Measurements from ENCODE around the gene HPN. TPM values are rescaled to one million over a fixed set of nuclear protein-coding genes. Genes with fewer than 3 reads are reported as not detected.

Gene HPN
- total and polyA plus RNA-seq, 2 of the 13 experiments (the other 11 are each of a cell fraction or from before 2014, with no cell fraction given): 46.7 to 261 TPM

- TF ChIP-seq CTCF (CRISPR knock-in tag; IDR thresholded peaks at IDR 0.05) (peak; percentile 19; the same call in 1 of the 2 replicates), ZNF607 (CRISPR knock-in tag; IDR thresholded peaks at IDR 0.05; ENCODE audit: borderline replicate concordance) (peak; percentile 11; the same call in 1 of the 2 replicates), POGK (CRISPR knock-in tag; conservative IDR thresholded peaks at IDR 0.05) (no peak; the same call in 1 of the 2 replicates), ZNF18 (CRISPR knock-in tag; IDR thresholded peaks at IDR 0.05; ENCODE audit: insufficient replicate concordance) (no peak), ZNF703 (CRISPR knock-in tag; IDR thresholded peaks at IDR 0.05; ENCODE audit: borderline replicate concordance) (peak; percentile 47; the same call in 1 of the 2 replicates), ZNF121 (CRISPR knock-in tag; IDR thresholded peaks at IDR 0.05) (peak; percentile 79), XRCC5 (optimal IDR thresholded peaks at IDR 0.05; ENCODE audit: low read length) (peak; percentile 67), ZNF543 (CRISPR knock-in tag; IDR thresholded peaks at IDR 0.05) (0 out of 2 replicates have a peak, but pooled peaks have one; percentile 29), ZNF317 (CRISPR knock-in tag; IDR thresholded peaks at IDR 0.05) (peak; percentile 46; the same call in 1 of the 2 replicates), DPF2 (CRISPR knock-in tag; IDR thresholded peaks at IDR 0.05; ENCODE audit: borderline replicate concordance, low read depth) (peak; percentile 81; the same call in 1 of the 2 replicates), ZNF383 (CRISPR knock-in tag; IDR thresholded peaks at IDR 0.05; ENCODE audit: borderline replicate concordance) (no peak), MAX (IDR thresholded peaks at IDR 0.05) (peak; percentile 58; the same call in 1 of the 2 replicates), RBM39 (IDR thresholded peaks at IDR 0.05; ENCODE audit: low read depth, low read length, poor library complexity, severe bottlenecking) (no peak), NR2F1 (CRISPR knock-in tag; IDR thresholded peaks at IDR 0.05) (peak; percentile 53 to 56; a peak in 2 of 4 replicates), PRDM4 (CRISPR knock-in tag; IDR thresholded peaks at IDR 0.05; ENCODE audit: borderline replicate concordance) (no peak), ZFY (CRISPR knock-in tag; IDR thresholded peaks at IDR 0.05) (peak; percentile 37; the same call in 1 of the 2 replicates), HNF1B (CRISPR knock-in tag; IDR thresholded peaks at IDR 0.05) (peak; percentile 67), ZBTB20 (CRISPR knock-in tag; IDR thresholded peaks at IDR 0.05; ENCODE audit: borderline replicate concordance, low read depth) (no peak; the same call in 1 of the 2 replicates)
These were observed 35.1 kb upstream of the HPN start (continued) for GRCh38 chr19:35006342-35006998.
